GM18867 (cell line): Measurements from ENCODE around the gene A3GALT2.
A peak's percentile ranks its signal among the peaks of the same experiment; 100 is the strongest.

Experiments
- ATAC-seq: cut with Tn5 transposase; IDR thresholded peaks from one replicate; pipeline ENCODE4 v1.9.1; 2021; ENCODE audit warnings: mild to moderate bottlenecking, moderate library complexity; ENCODE audit not compliant: unreplicated experiment

Gene A3GALT2

GRCh38 chr1:33320619-33321165, at the start of gene A3GALT2:
A3GALT2 (minus strand) TSS chr1:33321098; CDS start chr1:33321098, 0 bp downstream.
- ATAC-seq = no peak

GRCh38 chr1:33370301-33370700, 49.4 kb upstream of the A3GALT2 start:
- no peak for ATAC-seq

- no peak for ATAC-seq
Observed at GRCh38 chr1:33369764-33370163, 48.9 kb upstream of the A3GALT2 start.

GRCh38 chr1:33369081-33369480, 48.2 kb upstream of the A3GALT2 start:
- no peak for ATAC-seq

GRCh38 chr1:33368431-33368830, 47.5 kb upstream of the A3GALT2 start:
- ATAC-seq = no peak

GRCh38 chr1:33367485-33368405, 46.8 kb upstream of the A3GALT2 start:
- peak; percentile 45 for ATAC-seq

- no peak for ATAC-seq
Observed at GRCh38 chr1:33366762-33367484, 46.0 kb upstream of the A3GALT2 start.

GRCh38 chr1:33365560-33365997, 44.7 kb upstream of the A3GALT2 start:
- ATAC-seq = no peak

- no peak for ATAC-seq
Observed at GRCh38 chr1:33364565-33364918, 43.6 kb upstream of the A3GALT2 start.

GRCh38 chr1:33363470-33363861, 42.6 kb upstream of the A3GALT2 start:
- ATAC-seq = no peak

GRCh38 chr1:33363021-33363420, 42.1 kb upstream of the A3GALT2 start:
- no peak for ATAC-seq

GRCh38 chr1:33361532-33362235, 40.8 kb upstream of the A3GALT2 start:
- ATAC-seq = no peak

- no peak for ATAC-seq
Observed at GRCh38 chr1:33360367-33360766, 39.5 kb upstream of the A3GALT2 start.

- no peak for ATAC-seq
Observed at GRCh38 chr1:33359931-33360330, 39.0 kb upstream of the A3GALT2 start.

GRCh38 chr1:33358795-33359503, 38.1 kb upstream of the A3GALT2 start:
- no peak for ATAC-seq

- ATAC-seq = no peak
Observed at GRCh38 chr1:33358114-33358794, 37.4 kb upstream of the A3GALT2 start.

GRCh38 chr1:33357099-33357498, 36.2 kb upstream of the A3GALT2 start:
- ATAC-seq = no peak

- ATAC-seq = no peak
Observed at GRCh38 chr1:33354707-33355316, 33.9 kb upstream of the A3GALT2 start.

GRCh38 chr1:33353531-33353930, 32.6 kb upstream of the A3GALT2 start:
- ATAC-seq = no peak

- ATAC-seq = no peak
Observed at GRCh38 chr1:33351281-33351660, 30.4 kb upstream of the A3GALT2 start.
